HepG2 (cell line): ENCODE results near the gene CDYL.

ENCODE experiments used
- POLR2AphosphoS5 ChIP-seq: IDR thresholded peaks from 2 replicates; pipeline ENCODE4 v1.6.1; 2012; ENCODE audit warnings: low read depth, low read length
- ZZZ3 ChIP-seq: sonication (generic); formaldehyde crosslinking; IDR thresholded peaks from 2 replicates; pipeline ENCODE4 v1.4.0; 2020; ENCODE audit warnings: missing genetic modification reagents, mild to moderate bottlenecking, borderline replicate concordance
- TF ChIP-seq, protein P1 (sequence below): sonication (generic); formaldehyde crosslinking; IDR thresholded peaks from 2 replicates; pipeline ENCODE4 v1.5.0; 2020; ENCODE audit warnings: mild to moderate bottlenecking, missing genetic modification reagents, moderate library complexity

GRCh38 chr6:4914420-4915159 lies 138.4 kb downstream of the CDYL start:
- TF ChIP-seq, protein P1, sequence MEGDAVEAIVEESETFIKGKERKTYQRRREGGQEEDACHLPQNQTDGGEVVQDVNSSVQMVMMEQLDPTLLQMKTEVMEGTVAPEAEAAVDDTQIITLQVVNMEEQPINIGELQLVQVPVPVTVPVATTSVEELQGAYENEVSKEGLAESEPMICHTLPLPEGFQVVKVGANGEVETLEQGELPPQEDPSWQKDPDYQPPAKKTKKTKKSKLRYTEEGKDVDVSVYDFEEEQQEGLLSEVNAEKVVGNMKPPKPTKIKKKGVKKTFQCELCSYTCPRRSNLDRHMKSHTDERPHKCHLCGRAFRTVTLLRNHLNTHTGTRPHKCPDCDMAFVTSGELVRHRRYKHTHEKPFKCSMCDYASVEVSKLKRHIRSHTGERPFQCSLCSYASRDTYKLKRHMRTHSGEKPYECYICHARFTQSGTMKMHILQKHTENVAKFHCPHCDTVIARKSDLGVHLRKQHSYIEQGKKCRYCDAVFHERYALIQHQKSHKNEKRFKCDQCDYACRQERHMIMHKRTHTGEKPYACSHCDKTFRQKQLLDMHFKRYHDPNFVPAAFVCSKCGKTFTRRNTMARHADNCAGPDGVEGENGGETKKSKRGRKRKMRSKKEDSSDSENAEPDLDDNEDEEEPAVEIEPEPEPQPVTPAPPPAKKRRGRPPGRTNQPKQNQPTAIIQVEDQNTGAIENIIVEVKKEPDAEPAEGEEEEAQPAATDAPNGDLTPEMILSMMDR, result no peak
- TF ChIP-seq POLR2AphosphoS5 (no peak), ZZZ3 (no peak)
